HG03280 (cell line): Measurements from ENCODE around the gene RCSD1.

ENCODE experiments used
- ATAC-seq: cut with Tn5 transposase; IDR thresholded peaks from one replicate; pipeline ENCODE4 v1.9.1; 2021; ENCODE audit warnings: mild to moderate bottlenecking, moderate library complexity; ENCODE audit not compliant: unreplicated experiment

Gene RCSD1

GRCh38 chr1:167683226-167683625, 53.2 kb downstream of the RCSD1 start:
- ATAC-seq, result no peak

GRCh38 chr1:167683641-167684502, 53.8 kb downstream of the RCSD1 start:
- ATAC-seq, result no peak

GRCh38 chr1:167685844-167686243, 55.8 kb downstream of the RCSD1 start:
- ATAC-seq, result no peak

GRCh38 chr1:167687919-167688519, 58.0 kb downstream of the RCSD1 start:
- peak; percentile 53 for ATAC-seq

GRCh38 chr1:167689567-167689920, 59.5 kb downstream of the RCSD1 start:
- no peak for ATAC-seq

GRCh38 chr1:167690053-167690452, 60.0 kb downstream of the RCSD1 start:
- no peak for ATAC-seq

- no peak for ATAC-seq
Measured at GRCh38 chr1:167693425-167694045, 63.5 kb downstream of the RCSD1 start.

GRCh38 chr1:167694691-167695090, 64.7 kb downstream of the RCSD1 start:
- no peak for ATAC-seq

GRCh38 chr1:167695147-167695546, 65.1 kb downstream of the RCSD1 start:
- ATAC-seq, result no peak

- no peak for ATAC-seq
Measured at GRCh38 chr1:167695756-167696561, 65.9 kb downstream of the RCSD1 start.

- no peak for ATAC-seq
Measured at GRCh38 chr1:167697667-167698141, 67.7 kb downstream of the RCSD1 start.

- no peak for ATAC-seq
Measured at GRCh38 chr1:167698313-167698712, 68.3 kb downstream of the RCSD1 start.

- ATAC-seq, result no peak
Measured at GRCh38 chr1:167701510-167701909, 71.5 kb downstream of the RCSD1 start.

- no peak for ATAC-seq
Measured at GRCh38 chr1:167703557-167703956, 73.5 kb downstream of the RCSD1 start.

GRCh38 chr1:167704715-167705114, 74.7 kb downstream of the RCSD1 start:
- ATAC-seq, result no peak

- no peak for ATAC-seq
Measured at GRCh38 chr1:167705250-167705649, 75.2 kb downstream of the RCSD1 start.

GRCh38 chr1:167706363-167706762, 76.3 kb downstream of the RCSD1 start:
- ATAC-seq, result no peak

GRCh38 chr1:167706931-167707877, 77.2 kb downstream of the RCSD1 start:
- no peak for ATAC-seq

GRCh38 chr1:167707942-167708341, 77.9 kb downstream of the RCSD1 start:
- no peak for ATAC-seq

- ATAC-seq, result no peak
Measured at GRCh38 chr1:167708940-167709389, 78.9 kb downstream of the RCSD1 start.
